Inflammatory macrophage treated with lipopolysaccharide for 4 hours (primary cell): ENCODE measurements around the gene AKR1A1.
"Not testable (repeated sequence)": the region's sequence is repeated elsewhere in the genome, so short reads cannot be mapped to it uniquely, and the experiment has no call there.

Experiments
- DNase-seq: peaks from one replicate; pipeline ENCODE4 v3.0.0-alpha.2; 2020

The AKR1A1 gene

DNA sequence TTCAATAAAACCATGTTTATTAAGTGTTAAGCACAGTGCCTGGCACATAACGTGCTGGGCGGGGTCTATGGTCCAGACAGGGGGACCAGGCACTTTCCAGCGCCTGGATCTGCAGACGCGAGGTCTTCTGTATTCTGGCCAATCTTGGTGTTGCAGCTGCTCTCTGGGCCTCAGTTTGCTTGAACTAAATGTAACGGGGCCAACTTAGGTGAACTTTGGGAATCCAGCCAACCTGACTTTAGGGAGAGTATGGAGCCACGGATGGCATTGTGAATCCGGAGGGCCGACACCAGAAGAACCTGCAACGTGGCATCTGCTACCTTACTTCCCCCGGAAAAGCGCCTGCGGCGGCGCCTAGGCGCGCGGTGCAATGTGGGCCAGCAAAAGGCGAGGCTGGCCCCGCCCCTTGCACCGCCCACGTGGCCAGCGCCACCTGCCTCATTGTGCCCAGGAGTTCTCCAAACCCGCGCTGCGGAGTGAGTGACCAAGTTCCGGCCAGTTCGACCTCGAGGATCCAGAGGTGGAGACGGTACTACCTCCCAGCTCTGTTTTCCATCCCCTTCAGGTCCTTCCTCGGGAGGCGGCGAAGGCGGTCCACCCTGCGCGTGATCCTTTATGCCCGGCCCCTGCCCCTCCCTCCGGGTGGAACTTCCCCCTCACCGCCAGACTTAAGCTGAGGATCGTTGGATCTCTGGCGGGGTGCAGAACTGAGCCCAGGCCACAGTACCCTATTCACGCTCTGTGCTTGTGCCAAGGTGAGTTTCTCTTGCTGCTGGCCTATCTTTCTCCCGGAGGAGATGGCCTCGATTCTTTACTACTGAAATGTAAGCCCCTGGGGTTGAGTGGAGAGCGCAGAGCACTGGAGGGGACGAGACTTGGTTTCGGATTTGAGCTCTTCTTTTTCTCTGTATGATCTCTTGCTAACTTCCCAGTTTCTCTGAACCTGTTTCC lies at the start of gene AKR1A1:
Gene AKR1A1 (plus strand): TSS at position 426 of the 951 bp plus-strand sequence. CDS start 10,969 bp downstream, outside the sequence.
- DNase-seq, result peak; percentile 90

DNA sequence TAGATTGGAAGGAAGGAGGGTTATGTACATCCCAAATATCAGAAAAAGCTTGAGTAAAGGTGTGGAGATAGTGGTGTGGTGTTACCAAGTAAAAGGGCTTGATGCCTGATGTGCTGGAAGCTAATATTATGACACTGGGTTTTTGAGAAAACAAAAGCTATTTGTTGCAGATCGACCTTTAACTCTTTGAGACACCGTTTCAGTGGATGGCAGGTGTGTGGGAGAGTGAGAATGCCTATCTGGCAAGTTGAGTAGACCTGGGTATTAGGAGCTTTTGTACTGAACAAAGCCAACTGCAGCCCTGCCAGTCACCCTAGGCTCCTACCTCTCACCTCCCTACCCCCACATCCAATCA lies 49.1 kb upstream of the AKR1A1 start:
- no peak for DNase-seq

DNA sequence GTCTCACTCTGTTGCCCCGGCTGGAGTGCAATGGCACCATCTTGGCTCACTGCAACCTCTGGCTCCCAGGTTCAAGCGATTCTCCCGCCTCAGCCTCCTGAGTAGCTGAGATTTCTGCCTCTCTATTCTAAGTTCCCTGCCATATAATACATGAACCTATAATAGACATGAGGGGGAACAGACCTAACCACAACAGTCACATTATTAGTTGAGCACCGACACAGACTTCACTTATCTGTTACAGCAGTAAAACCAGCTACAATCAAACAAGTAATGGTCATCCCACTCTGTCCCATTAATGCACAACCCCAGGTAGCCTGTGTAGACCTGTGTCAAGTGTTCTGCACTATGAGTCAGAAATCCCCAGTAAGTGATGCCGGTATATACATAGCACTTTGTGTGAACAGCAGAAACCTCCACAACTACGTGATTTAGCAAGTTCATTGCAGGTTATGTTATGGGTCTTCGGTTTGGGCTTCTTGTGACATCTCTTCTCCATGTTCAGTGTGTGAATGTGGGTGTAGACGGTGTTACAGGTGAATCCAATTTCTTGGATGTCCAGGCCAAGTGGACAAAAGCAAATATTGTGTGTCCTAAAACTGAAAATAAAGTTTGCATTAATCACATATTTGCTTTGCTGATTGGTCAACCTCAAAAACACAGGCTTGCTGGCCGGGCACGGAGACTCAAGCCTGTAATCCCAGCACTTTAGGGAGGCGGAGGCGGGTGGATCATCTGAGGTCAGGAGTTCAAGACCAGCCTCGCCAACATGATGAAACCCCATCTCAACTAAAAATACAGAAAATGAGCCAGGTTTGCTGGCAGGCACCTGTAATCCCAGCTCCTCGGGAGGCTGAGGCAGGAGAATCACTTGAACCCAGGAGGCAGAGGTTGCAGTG lies 46.9 kb upstream of the AKR1A1 start:
- DNase-seq, result no peak

DNA sequence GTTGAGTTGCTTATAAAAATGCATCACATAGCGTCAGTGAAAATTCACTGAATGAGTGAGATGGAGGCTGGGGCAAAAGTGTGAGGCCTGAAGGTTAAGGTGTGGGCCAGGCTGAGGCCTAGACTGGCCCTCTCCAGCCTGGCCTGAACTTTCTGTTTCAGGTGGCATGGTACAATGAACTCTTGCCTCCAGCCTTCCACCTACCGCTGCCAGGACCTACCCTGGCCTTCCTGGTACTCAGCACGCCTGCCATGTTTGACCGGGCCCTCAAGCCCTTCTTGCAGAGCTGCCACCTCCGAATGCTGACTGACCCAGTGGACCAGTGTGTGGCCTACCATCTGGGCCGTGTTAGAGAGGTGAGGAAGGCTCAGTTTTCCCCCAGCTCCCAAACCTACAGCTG lies 43.4 kb upstream of the AKR1A1 start:
- no peak for DNase-seq

DNA sequence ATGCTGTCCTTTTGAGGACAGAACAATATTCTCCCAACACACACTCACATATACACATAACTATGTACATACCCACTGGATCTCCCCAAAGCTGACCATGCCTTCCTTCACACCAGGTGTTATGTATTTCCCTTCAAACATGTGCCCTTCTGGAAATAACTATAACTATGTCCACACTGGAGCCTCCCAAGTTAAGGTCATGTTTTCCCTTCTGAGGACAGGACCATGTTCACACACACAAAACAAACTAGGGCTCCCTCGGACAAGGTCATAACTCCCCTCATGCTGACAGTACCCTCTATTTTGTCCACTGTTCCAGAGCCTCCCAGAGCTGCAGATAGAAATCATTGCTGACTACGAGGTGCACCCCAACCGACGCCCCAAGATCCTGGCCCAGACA lies 42.7 kb upstream of the AKR1A1 start:
- DNase-seq, result no peak

DNA sequence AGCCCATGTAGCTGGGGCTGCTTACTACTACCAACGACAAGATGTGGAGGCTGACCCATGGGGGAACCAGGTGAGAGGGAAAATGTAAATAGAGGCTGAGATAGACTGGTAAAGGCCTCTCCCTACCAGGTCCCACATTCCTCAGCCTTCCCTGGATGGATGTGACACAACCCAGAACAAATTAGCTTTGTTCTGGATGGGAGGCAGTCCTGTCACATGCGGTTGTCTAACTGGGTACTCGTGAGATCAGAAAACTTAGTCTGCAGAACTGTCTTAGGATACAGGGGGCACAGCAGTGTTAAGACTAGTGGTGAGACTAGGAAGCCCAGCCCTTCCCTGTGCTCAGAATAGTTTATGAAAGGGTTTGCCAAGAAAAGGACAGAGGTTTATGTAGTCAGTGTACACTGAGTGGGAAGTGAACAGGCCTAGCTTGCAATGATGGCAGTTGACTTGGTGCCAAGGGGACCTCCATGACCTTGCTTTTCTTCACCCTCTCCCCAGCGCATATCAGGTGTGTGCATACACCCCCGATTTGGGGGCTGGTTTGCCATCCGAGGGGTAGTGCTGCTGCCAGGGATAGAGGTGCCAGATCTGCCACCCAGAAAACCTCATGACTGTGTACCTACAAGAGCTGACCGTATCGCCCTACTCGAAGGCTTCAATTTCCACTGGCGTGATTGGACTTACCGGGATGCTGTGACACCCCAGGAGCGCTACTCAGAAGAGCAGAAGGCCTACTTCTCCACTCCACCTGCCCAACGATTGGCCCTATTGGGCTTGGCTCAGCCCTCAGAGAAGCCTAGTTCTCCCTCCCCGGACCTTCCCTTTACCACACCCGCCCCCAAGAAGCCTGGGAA lies 42.1 kb upstream of the AKR1A1 start:
- DNase-seq, result no peak

DNA sequence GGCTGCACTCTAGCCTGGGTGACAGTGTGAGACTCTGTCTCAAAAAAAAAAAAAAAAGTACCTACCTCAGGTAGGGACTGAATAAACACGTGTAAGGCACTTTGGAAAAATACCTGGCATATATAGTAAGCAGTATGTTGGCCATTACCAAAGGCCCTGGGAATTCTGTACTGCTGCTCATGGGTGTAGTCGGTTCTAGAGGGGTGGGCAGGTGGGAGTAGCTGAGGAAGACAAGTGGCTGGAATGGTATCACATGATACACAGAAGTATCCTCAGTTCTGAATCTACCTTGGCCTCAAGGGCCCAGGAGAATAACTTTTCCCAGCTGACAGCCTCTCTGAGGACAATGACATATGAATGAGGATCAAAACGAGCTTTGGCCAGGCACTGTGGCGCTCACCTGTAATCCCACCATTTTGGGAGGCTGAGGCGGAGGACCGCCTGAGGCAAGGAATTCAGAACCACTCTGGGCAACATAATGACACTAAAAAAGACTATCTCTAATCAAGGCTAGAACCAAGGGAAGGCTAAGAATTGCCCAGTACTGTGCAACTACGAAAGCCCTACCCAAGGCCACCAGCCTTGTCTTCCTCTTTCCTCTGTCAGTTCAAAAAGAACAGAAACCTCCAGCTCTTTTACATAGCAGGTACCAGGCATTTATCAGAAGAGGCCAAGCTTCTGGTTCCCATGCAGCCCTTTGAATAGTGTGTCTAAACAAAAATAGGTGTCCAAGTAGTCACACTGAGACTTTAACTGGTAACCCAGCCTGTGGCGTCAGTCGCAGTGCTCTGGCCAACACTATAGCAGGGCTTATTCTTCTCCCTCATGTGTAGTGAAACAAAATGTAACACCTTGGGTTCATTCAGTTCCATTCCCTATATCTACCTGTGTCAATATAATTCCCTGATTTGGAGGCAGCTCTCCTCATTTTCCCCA lies 40.3 kb upstream of the AKR1A1 start:
- DNase-seq, result no peak

DNA sequence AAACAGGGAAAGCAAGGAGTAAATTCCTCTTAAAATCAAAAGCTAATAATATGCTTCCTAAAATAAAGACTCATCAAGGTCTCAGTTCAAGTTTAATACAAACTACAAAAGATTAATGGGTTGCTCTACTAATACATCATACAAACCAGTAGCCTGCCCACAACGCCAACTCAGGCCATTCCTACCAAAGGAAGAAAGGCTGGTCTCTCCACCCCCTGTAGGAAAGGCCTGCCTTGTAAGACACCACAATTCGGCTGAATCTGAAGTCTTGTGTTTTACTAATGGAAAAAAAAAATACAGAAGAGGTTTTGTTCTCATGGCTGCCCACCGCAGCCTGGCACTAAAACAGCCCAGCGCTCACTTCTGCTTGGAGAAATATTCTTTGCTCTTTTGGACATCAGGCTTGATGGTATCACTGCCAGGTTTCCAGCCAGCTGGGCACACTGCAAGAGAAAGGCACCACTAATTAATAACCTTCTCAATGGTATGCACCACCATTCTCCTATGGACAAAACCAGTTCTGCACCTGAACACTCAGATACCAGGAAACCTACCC lies 39.6 kb upstream of the AKR1A1 start:
- DNase-seq, result no peak

DNA sequence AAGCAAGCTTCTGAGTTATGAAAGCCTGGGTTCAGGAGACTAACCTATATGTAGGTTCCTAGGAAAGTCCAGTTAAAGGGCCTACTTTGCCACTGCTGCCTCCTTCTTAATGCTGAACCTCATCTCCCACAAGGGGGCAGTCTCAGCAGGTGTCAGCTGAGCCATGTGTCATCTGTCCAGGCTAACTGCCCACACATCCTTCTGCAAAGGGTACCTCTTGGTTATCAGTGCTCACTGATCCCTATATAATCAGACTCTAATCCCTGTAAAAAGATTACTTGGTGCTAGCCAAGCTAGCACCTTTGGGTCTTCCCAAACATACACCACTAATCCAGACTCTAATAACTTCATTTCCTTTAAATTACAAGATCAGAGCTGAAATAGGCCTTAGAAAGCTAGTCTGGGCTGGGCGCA lies 38.0 kb upstream of the AKR1A1 start:
- peak; percentile 80 for DNase-seq

DNA sequence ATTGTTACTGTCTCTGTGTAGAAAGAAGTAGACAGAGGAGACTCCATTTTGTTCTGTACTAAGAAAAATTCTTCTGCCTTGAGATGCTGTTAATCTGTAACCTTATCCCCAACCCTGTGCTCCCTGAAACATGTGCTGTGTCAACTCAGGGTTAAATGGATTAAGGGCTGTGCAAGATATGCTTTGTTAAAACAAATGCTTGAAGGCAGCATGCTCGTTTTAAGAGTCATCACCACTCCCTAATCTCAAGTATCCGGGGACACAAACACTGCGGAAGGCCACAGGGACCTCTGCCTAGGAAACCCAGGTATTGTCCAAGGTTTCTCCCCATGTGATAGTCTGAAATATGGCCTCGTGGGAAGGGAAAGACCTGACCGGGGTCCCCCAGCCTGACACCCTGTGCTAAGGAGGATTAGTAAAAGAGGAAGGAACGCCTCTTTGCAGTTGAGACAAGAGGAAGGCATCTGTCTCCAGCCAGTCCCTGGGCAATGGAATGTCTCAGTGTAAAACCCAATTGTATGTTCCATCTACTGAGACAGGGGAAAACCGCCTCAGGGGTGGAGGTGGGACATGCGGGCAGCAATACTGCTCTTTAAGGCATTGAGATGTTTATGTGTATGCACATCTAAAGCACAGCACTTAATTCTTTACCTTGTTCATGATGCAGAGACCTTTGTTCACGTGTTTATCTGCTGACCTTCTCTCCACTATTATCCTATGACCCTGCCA lies 36.9 kb upstream of the AKR1A1 start:
- not testable (repeated sequence) for DNase-seq

DNA sequence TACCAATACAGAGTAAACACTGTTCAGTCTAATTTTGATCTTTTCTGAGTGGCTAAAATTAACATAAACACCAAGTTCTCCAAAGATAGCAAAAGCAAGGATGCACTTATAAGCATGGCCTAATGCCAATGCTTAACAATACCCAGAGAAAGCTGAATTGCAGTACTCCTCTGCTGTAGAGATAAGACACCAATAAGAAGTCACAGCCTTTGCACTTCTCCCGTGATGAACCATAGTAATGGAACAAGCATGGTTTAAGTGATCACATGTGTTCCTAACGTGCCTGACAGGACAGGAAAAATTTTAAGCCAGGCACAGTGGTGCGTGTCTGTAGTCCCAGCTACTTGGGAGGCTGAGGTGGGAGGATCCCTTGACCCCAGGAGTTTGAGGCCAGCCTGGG lies 34.6 kb upstream of the AKR1A1 start:
- DNase-seq, result no peak

DNA sequence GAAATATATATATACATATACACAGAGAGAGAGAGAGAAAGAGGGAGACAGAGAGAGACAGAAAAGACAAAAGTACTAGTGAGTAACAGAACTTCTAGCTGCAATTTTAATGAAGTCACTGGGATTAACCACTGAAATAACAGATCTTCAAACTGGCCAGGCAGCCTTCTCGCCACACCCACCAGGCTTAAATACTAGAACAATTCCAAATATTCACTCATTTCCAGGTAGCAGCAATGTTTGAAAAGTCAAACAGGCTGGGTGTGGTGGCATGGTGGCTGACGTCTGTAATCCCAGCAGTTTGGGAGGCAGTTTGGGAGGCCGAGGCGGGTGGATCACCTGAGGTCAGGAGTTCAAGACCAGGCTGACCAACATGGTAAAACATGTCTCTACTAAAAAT lies 34.2 kb upstream of the AKR1A1 start:
- DNase-seq, result no peak

DNA sequence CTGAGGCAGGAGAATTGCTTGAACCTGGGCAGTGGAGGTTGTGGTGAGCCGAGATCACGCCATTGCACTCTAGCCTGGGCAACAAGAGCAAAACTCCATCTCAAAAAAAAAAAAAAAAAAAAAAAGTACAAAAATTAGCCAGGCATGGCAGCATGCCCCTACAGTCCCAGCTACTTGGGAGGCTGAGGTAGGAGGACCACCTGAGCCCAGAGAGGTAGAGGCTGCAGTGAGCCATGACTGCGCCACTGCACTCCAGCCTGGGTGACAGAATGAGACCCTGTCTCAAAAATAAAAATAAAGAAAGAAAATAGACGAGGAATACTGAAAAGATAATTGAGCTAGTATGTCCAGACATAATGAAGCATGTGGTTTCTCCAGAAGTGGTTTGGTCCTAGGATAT lies 32.3 kb upstream of the AKR1A1 start:
- not testable (repeated sequence) for DNase-seq

DNA sequence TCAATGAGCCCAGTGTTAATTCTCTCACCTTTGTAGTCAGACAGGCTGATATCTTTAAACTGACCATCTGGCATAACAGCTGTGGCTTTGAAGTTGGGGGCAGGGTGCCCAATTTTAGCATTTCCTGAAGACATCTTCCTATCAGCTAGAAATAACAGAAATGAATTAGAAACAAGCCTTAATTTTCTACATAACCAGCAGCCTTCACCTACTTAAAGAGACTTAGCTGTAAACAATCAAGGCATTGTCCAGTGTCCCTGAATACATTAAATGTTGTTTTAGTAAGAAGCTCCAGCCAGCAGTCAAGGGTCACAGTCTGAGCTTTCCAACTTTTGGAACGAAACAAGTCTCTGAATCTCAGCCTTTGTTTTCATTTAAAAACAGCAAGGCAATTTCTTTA lies 31.7 kb upstream of the AKR1A1 start:
- DNase-seq, result no peak

DNA sequence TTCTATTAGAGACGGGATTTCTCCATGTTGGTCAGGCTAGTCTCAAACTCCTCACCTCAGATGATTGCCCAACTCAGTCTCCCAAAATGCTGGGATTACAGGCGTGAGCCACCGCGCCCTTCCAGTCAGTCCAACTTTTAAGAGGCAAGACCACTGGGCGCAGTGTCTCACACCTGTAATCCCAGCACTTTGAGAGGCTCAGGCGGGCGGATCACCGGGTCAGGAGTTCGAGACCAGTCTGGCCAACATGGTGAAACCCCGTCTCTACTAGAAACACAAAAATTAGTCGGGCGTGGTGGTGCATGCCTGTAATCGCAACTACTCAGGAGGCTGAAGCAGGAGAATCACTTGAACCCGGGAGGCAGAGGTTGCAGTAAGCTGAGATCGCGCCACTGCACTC lies 30.9 kb upstream of the AKR1A1 start:
- not testable (repeated sequence) for DNase-seq

DNA sequence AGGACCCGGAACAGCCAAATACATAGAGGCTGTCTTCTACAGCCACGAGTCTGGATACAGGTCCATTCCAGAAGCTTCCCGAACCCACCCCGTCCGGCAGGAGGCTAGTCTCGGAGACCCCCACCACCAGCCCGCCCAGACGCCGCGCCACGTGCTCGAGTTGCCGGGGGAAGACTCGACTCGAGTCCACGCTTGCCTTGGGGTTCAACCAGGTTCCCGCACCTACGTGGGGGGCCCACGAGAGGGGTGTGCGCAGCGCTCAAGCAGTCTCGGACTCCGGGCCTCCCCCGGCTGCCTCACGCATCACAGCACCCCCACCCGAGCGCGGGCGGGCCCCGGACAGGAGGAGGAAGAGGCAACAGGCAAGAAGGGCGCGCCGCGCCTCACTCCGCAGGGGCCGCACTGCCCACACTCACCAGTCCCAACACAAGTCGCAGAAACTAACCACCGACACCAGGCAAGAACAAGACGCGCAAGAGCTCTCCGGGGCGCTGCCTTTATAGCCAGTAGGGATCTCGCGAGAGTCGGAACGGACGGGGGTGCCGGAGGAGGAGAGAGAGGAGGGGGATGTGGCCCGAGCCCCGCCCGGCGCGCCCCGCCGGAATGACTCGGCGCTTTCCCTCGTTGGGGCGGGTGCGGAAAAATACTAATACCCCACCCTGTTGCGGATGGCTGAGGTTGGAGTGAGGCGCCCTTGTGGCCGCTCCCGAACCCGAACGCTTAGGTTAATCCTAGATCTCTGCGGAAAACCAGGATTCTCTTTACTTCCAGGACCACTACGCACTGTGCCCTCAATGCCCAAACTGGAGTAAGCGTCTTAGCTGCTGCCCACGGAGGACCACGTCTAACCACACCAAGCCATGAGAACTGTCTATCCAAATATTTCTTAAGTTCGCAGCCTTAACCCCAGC lies 29.0 kb upstream of the AKR1A1 start, which contains the start of gene PRDX1:
Gene PRDX1 (minus strand): TSS at position 472 of the 911 bp plus-strand sequence. CDS start 2,841 bp downstream, outside the sequence.
- peak; percentile 96 for DNase-seq

DNA sequence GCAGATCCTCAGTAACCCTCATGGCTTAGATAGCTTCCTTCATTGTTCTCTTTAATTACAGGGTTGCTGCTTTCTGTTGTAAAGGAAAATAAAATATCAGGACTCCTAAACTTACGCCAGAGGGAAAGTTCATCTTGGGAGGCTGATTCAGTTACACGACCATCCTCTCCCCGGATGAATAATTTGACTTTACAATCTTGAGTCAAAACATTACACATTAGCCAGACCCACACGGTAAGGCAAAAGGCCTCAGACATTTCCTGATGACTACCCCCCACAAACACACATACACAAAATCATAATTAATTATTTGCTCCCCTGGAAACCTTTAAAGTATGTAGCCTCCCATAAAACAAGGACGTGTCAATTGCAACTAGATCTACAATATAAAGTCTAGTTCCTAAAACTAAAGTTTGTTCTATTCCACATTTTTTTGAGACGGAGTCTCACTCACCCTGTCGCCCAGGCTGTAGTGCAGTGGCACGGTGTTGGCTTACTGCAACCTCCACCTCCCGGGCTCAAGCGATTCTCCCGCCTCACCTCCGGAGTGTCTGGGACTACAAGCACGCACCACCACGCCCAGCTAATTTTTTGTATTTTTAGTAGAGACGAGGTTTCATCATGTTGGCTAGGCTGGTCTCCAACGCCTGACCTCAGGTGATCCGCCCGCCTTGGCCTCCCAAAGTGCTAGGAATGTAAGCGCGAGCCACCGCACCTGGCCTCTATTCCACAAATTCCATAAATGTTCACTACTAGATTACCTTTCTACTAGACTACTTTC lies 28.1 kb upstream of the AKR1A1 start:
- no peak for DNase-seq

DNA sequence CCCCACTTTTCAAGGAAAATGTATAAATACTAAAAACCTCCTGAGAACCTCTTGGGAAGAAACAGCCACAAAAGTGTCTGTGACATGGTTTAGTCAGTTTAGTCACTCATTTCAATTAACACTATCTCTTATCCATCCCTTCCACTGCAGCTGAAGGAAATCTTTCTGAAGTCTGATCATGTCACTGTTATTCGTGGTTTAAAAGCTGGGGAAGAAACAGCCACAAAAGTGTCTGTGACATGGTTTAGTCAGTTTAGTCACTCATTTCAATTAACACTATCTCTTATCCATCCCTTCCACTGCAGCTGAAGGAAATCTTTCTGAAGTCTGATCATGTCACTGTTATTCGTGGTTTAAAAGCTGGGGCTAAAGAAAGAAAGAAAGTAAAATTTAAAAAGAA lies 27.1 kb upstream of the AKR1A1 start:
- DNase-seq, result not testable (repeated sequence)
